GM12878 (cell line): ENCODE results near the gene BTNL2. TPM values are rescaled to one million over a fixed set of nuclear protein-coding genes. Genes with fewer than 3 reads are reported as not detected.
A peak's percentile ranks its signal among the peaks of the same experiment; 100 is the strongest.

Source experiments
- ATAC-seq: fragments of 200-7000 bp; cut with Tn5 transposase; 3 replicates; pipeline ENCODE4 v1.9.1; 2020; ENCODE audit warnings: mild to moderate bottlenecking, moderate library complexity
- BruUV-seq: library from RNA; stranded (reverse); fragments of 400-500 nt; replicated peaks from 2 replicates; lab custom pipeline; 2021; lab: Mats Ljungman, UMichigan
- CTCF ChIA-PET: fragments of 300-600 bp; sonication (Branson Sonifier 250); formaldehyde crosslinking; extraction: SDS; loops from one replicate; lab custom pipeline; 2021; ENCODE audit warnings: inconsistent platforms; lab: Yijun Ruan, JAX
- POLR2A ChIA-PET: fragments of 350-600 bp; formaldehyde crosslinking; extraction: SDS; loops from one replicate; lab custom pipeline; 2021; ENCODE audit warnings: inconsistent platforms; lab: Charles Lee
- RAD21 ChIA-PET: fragments of 300-600 bp; sonication (Branson Sonifier 250); formaldehyde crosslinking; loops from one replicate; lab custom pipeline; 2023; ENCODE audit warnings: antibody characterized with exemption; ENCODE audit not compliant: unreplicated experiment; lab: Charles Lee
- SMC1A ChIA-PET: fragments of 300-600 bp; sonication (Branson Sonifier 250); formaldehyde crosslinking; loops from one replicate; lab custom pipeline; 2023; ENCODE audit not compliant: unreplicated experiment, uncharacterized antibody; lab: Charles Lee
- DNase-seq: peaks from one replicate; pipeline ENCODE4 v3.0.0-alpha.2; 2011; ENCODE audit warnings: low read depth, low spot score
- FAIRE-seq: peaks from 3 replicates; lab custom pipeline; 2011; peaks lifted over from hg19 to GRCh38; lab: Jason Lieb, UNC
- H2AFZ ChIP-seq: 2 replicates; pipeline ENCODE4 v1.6.0; 2011; ENCODE audit warnings: low read depth, low read length, control low read depth; ENCODE audit not compliant: control insufficient read depth
- H3K27ac ChIP-seq: 2 replicates; pipeline ENCODE4 v1.5.1; 2011; ENCODE audit warnings: control low read depth; ENCODE audit not compliant: control insufficient read depth, insufficient read depth
- H3K27me3 ChIP-seq, 2 experiments: replicated peaks in 1 of 2; 2 replicates each; pipeline versions ENCODE4 v1.6.0 to v1.6.1; 2011; ENCODE audit warnings: low read length in 1 of 2; ENCODE audit not compliant: control insufficient read depth in 2 of 2, insufficient read depth in 2 of 2
- H3K36me3 ChIP-seq, 2 experiments: 2 replicates each; pipeline ENCODE4 v1.5.1; 2011; ENCODE audit warnings: low read length in 1 of 2; ENCODE audit not compliant: control insufficient read depth in 2 of 2, insufficient read depth in 2 of 2
- H3K4me1 ChIP-seq: 2 replicates; pipeline ENCODE4 v1.6.1; 2011; ENCODE audit warnings: mild to moderate bottlenecking, low read length, moderate library complexity, mixed read lengths; ENCODE audit not compliant: control insufficient read depth, insufficient read depth
- H3K4me2 ChIP-seq: 2 replicates; pipeline ENCODE4 v1.6.0; 2011; ENCODE audit warnings: control low read depth; ENCODE audit not compliant: control insufficient read depth, insufficient read depth
- H3K4me3 ChIP-seq: fragments of 200-600 bp; sonication (generic); 2 replicates; pipeline ENCODE4 v1.5.1; 2016
- H3K79me2 ChIP-seq: 2 replicates; pipeline ENCODE4 v1.6.0; 2011; ENCODE audit warnings: low read length; ENCODE audit not compliant: control insufficient read depth, insufficient read depth
- H3K9ac ChIP-seq: 2 replicates; pipeline ENCODE4 v1.8.0; 2011; ENCODE audit warnings: low read length, control low read depth, mixed read lengths; ENCODE audit not compliant: control insufficient read depth, insufficient read depth
- H3K9me3 ChIP-seq: replicated peaks from 3 replicates; pipeline ENCODE4 v1.5.1; 2011; ENCODE audit warnings: mild to moderate bottlenecking, low read length; ENCODE audit not compliant: control insufficient read depth, insufficient read depth
- H4K20me1 ChIP-seq: 2 replicates; pipeline ENCODE4 v1.6.0; 2011; ENCODE audit not compliant: control insufficient read depth, insufficient read depth
- BMI1 ChIP-seq: fragments of 450-650 bp; IDR thresholded peaks from 2 replicates; pipeline ENCODE4 v1.6.1; 2016; ENCODE audit warnings: mild to moderate bottlenecking, moderate library complexity, borderline replicate concordance
- CREB1 ChIP-seq: IDR thresholded peaks from 2 replicates; pipeline ENCODE4 v1.6.1; 2012; ENCODE audit warnings: low read depth, mild to moderate bottlenecking, inconsistent platforms
- IKZF1 ChIP-seq: fragments of 450-650 bp; conservative IDR thresholded peaks from 2 replicates; pipeline ENCODE4 v1.6.1; 2017; ENCODE audit warnings: antibody characterized with exemption, mild to moderate bottlenecking
- IKZF2 ChIP-seq, 2 experiments: fragments of 450-650 bp; IDR thresholded peaks; 2 replicates each; pipeline ENCODE4 v1.6.1; 2017; ENCODE audit warnings: mild to moderate bottlenecking in 2 of 2, moderate library complexity in 2 of 2
- NBN ChIP-seq: fragments of 450-650 bp; IDR thresholded peaks from 2 replicates; pipeline ENCODE4 v1.6.1; 2016
- RFX5 ChIP-seq: IDR thresholded peaks from 2 replicates; pipeline ENCODE4 v1.6.1; 2011; ENCODE audit warnings: low read depth, low read length, improper control_type of control experiment
- SMARCA5 ChIP-seq: fragments of 450-650 bp; IDR thresholded peaks from 2 replicates; pipeline ENCODE4 v1.6.1; 2017; ENCODE audit warnings: mild to moderate bottlenecking
- STAT3 ChIP-seq: IDR thresholded peaks from 2 replicates; pipeline ENCODE4 v1.6.1; 2011; ENCODE audit warnings: low read depth, low read length, improper control_type of control experiment
- YY1 ChIP-seq: IDR thresholded peaks from 2 replicates; pipeline ENCODE4 v1.6.1; 2011; ENCODE audit warnings: low read depth, mild to moderate bottlenecking, low read length
- WGBS: methylation state at CpG from one replicate; pipeline ENCODE4 v1.1.6; 2016; ENCODE audit warnings: low lambda C conversion rate; ENCODE audit not compliant: insufficient replicate concordance, insufficient coverage; ENCODE audit errors: missing lambda C conversion rate; 5-methylcytosine and 5-hydroxymethylcytosine counted together
- in situ Hi-C: fragments of 300-500 bp; cut with MboI; formaldehyde crosslinking; loops from 9 replicates; pipeline ENCODE4 v1.14.3; 2018; ENCODE audit warnings: mixed read lengths
- intact Hi-C: fragments of 100-400 bp; cut with micrococcal nuclease; formaldehyde crosslinking; loops from one replicate; pipeline ENCODE4 v1.14.2; 2022; ENCODE audit not compliant: unreplicated experiment
- polyA plus RNA-seq, 11 experiments: library from polyadenylated mRNA; depleted of rRNA in 4 of 11; unstranded in 6 of 11; stranded (reverse) in 5 of 11; fragments of >200 nt; fragmentation: Nextera tagmentation in 4 of 11; fragmentation: Illumina TruSeq in 1 of 11; extraction: Ambion mirVana in 4 of 11; extraction: Trizol in 1 of 11; gene quantifications; 1 replicate in 1 of 11; 2 replicates in 10 of 11; pipeline versions ENCODE4 v1.2.1 to v1.2.3, GENCODE V29; 2011 to 2016; ENCODE audit warnings: inconsistent platforms in 2 of 11, missing spikeins in 2 of 11, low read depth in 1 of 11
- total RNA-seq, 4 experiments: library from RNA; depleted of rRNA in 3 of 4; stranded (reverse); fragments of >200 nt in 3 of 4; fragmentation: Illumina TruSeq in 1 of 4; extraction: Trizol in 1 of 4; gene quantifications; 2 replicates each; pipeline versions ENCODE4 v1.2.1 to v1.2.3, GENCODE V29; 2013 to 2021
- TF ChIP-seq, protein P1 (sequence below): fragments of 450-650 bp; IDR thresholded peaks from 2 replicates; pipeline ENCODE4 v1.6.1; 2017; ENCODE audit warnings: mild to moderate bottlenecking, moderate library complexity
- TF ChIP-seq, protein P2 (sequence below): fragments of 450-650 bp; IDR thresholded peaks from 2 replicates; pipeline ENCODE4 v1.6.1; 2018; ENCODE audit warnings: mild to moderate bottlenecking, low read depth, moderate library complexity; ENCODE audit not compliant: partially characterized antibody
- TF ChIP-seq, protein P3 (sequence below): fragments of 450-650 bp; IDR thresholded peaks from 2 replicates; pipeline ENCODE4 v1.6.1; 2016; ENCODE audit warnings: mild to moderate bottlenecking
- TF ChIP-seq, protein P4 (sequence below): IDR thresholded peaks from 2 replicates; pipeline ENCODE4 v1.6.1; 2012; ENCODE audit warnings: low read depth, low read length, improper control_type of control experiment

BTNL2 gene
- total and polyA plus RNA-seq, 10 of the 15 experiments (the other 5 are each of a cell fraction or from before 2014, with no cell fraction given) = 0.11 to 0.29 (median 0.26) TPM; not detected in 5

DNA sequence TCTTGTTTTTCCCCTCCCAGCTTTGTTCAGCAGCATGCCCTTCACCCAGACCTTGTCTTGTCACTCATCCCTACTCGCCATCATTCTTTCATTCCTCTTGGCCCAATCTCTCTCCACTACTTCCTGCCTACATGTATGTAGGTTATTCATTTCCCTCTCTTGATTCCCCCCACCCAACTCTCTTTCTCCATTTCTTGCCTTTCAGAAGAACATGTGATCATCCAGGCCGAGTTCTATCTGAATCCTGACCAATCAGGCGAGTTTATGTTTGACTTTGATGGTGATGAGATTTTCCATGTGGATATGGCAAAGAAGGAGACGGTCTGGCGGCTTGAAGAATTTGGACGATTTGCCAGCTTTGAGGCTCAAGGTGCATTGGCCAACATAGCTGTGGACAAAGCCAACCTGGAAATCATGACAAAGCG is 35.3 kb upstream of the BTNL2 start:
- Histone ChIP-seq H3K79me2 (peaks cover 51% of the 10 kb centered on the region), H3K9me3 (no peaks in the 10 kb centered on the region), H3K4me1 (peaks cover 19% of the 10 kb centered on the region), H3K4me3 (peak overlapping the region; percentile 99), H3K9ac (peak overlapping the region; percentile 90), H3K27me3 (no peaks in the 10 kb centered on the region), H3K4me2 (peak overlapping the region; percentile 93), H3K27ac (peak overlapping the region; percentile 63; the same call in 1 of the 2 replicates), H2AFZ (no peak overlapping the region), H3K36me3 (peaks cover 16 to 32% of the 10 kb centered on the region in 2 experiments), H4K20me1 (peaks cover 9% of the 10 kb centered on the region)
- ChIA-PET RAD21 (interaction anchor here (0.6 to 1.0 kb wide), 3 partner anchors 9 to 248 kb away, joined by 3 to 4 read pairs (median 3); no protein-coding TSS in a partner anchor), SMC1A (interaction anchor here (0.8 to 2.3 kb wide), 11 partner anchors 11 to 426 kb away, joined by 3 to 6 read pairs (median 4); no protein-coding TSS in a partner anchor), CTCF (interaction anchor here (1.0 to 2.1 kb wide), 3 partner anchors 10 to 258 kb away, joined by 3 to 8 read pairs (median 5); no protein-coding TSS in a partner anchor), POLR2A (interaction anchor here (0.5 to 2.1 kb wide), 5 partner anchors 16 to 248 kb away, joined by 3 to 10 read pairs (median 3); no protein-coding TSS in a partner anchor)
- ATAC-seq (peak; percentile 0; the same call in 1 of the 3 replicates), FAIRE-seq (no peak), DNase-seq (no peak)
- intact Hi-C loops (no loop called here), in situ Hi-C loops (no loop called here)
- BruUV-seq = no TSS peak
- WGBS = 82% methylated on average over 7 of the region's 7 CpGs
- TF ChIP-seq, protein P1, sequence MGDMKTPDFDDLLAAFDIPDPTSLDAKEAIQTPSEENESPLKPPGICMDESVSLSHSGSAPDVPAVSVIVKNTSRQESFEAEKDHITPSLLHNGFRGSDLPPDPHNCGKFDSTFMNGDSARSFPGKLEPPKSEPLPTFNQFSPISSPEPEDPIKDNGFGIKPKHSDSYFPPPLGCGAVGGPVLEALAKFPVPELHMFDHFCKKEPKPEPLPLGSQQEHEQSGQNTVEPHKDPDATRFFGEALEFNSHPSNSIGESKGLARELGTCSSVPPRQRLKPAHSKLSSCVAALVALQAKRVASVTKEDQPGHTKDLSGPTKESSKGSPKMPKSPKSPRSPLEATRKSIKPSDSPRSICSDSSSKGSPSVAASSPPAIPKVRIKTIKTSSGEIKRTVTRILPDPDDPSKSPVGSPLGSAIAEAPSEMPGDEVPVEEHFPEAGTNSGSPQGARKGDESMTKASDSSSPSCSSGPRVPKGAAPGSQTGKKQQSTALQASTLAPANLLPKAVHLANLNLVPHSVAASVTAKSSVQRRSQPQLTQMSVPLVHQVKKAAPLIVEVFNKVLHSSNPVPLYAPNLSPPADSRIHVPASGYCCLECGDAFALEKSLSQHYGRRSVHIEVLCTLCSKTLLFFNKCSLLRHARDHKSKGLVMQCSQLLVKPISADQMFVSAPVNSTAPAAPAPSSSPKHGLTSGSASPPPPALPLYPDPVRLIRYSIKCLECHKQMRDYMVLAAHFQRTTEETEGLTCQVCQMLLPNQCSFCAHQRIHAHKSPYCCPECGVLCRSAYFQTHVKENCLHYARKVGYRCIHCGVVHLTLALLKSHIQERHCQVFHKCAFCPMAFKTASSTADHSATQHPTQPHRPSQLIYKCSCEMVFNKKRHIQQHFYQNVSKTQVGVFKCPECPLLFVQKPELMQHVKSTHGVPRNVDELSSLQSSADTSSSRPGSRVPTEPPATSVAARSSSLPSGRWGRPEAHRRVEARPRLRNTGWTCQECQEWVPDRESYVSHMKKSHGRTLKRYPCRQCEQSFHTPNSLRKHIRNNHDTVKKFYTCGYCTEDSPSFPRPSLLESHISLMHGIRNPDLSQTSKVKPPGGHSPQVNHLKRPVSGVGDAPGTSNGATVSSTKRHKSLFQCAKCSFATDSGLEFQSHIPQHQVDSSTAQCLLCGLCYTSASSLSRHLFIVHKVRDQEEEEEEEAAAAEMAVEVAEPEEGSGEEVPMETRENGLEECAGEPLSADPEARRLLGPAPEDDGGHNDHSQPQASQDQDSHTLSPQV = no peak
- TF ChIP-seq BMI1 (peak; percentile 63), SMARCA5 (no peak), IKZF2 (IDR thresholded peaks at IDR 0.05) (peak; percentile 37 to 49; a peak in 3 of 4 replicates), YY1 (peak; percentile 36; the same call in 1 of the 2 replicates), RFX5 (no peak), NBN (0 out of 2 replicates have a peak, but pooled peaks have one; percentile 28), IKZF1 (0 out of 2 replicates have a peak, but pooled peaks have one; percentile 25), CREB1 (no peak), STAT3 (no peak)
- TF ChIP-seq, protein P2, sequence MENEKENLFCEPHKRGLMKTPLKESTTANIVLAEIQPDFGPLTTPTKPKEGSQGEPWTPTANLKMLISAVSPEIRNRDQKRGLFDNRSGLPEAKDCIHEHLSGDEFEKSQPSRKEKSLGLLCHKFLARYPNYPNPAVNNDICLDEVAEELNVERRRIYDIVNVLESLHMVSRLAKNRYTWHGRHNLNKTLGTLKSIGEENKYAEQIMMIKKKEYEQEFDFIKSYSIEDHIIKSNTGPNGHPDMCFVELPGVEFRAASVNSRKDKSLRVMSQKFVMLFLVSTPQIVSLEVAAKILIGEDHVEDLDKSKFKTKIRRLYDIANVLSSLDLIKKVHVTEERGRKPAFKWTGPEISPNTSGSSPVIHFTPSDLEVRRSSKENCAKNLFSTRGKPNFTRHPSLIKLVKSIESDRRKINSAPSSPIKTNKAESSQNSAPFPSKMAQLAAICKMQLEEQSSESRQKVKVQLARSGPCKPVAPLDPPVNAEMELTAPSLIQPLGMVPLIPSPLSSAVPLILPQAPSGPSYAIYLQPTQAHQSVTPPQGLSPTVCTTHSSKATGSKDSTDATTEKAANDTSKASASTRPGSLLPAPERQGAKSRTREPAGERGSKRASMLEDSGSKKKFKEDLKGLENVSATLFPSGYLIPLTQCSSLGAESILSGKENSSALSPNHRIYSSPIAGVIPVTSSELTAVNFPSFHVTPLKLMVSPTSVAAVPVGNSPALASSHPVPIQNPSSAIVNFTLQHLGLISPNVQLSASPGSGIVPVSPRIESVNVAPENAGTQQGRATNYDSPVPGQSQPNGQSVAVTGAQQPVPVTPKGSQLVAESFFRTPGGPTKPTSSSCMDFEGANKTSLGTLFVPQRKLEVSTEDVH = no peak
- TF ChIP-seq, protein P3, sequence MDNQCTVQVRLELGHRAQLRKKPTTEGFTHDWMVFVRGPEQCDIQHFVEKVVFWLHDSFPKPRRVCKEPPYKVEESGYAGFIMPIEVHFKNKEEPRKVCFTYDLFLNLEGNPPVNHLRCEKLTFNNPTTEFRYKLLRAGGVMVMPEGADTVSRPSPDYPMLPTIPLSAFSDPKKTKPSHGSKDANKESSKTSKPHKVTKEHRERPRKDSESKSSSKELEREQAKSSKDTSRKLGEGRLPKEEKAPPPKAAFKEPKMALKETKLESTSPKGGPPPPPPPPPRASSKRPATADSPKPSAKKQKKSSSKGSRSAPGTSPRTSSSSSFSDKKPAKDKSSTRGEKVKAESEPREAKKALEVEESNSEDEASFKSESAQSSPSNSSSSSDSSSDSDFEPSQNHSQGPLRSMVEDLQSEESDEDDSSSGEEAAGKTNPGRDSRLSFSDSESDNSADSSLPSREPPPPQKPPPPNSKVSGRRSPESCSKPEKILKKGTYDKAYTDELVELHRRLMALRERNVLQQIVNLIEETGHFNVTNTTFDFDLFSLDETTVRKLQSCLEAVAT = peak; percentile 82
- TF ChIP-seq, protein P4, sequence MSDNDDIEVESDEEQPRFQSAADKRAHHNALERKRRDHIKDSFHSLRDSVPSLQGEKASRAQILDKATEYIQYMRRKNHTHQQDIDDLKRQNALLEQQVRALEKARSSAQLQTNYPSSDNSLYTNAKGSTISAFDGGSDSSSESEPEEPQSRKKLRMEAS = no peak
